ENCODE measurements around the gene KCNMA1.

DNA sequence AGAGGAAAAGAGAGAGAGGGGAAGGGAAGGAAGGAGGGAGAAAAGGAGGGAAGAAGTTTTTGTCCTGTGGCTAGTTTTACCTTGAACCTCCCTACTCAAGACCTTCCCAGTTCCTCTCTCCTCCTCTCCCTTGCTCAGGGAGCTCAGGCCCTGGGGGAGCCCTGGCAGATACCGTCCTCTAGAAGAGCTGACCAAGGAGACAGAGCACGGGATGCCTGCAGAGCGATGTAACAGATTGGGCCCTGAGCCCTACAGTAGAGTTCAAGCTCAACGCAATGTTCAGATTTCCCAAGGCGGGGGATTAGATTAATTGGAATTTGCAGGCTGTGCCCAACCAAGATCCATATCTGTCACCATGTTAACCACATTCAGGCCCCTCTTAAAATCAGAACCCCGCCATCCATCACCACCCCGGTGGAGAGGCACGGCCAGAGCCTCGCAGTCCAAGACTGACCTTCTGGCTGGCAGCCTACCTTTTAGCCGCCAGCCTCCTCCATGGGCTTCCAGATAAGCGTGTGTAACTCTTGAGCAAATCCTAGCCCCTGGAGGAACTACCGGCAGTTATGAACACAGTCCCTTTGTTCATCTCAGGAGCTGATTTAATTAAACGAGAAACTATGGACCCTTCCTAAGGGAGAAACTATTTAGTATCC lies 70.6 kb downstream of the KCNMA1 start:
- TF ChIP-seq EZH2 (IDR thresholded peaks at IDR 0.05; ENCODE audit: low read depth) (no peak), CTCF (conservative IDR thresholded peaks at IDR 0.05) (no peak)

All from PC-9 (cell line).